Activated B cell treated with CpG ODN at 0.5 μM for 24 hours (primary cell): ENCODE results near the gene SPINT2. TPM values are rescaled to one million over a fixed set of nuclear protein-coding genes. Genes with fewer than 3 reads are reported as not detected.

Experiments
- ATAC-seq: fragments of 200-7000 bp; cut with Tn5 transposase; one replicate; pipeline ENCODE4 v1.10.0; 2021; ENCODE audit warnings: low read depth, mild to moderate bottlenecking, moderate library complexity
- CTCF ChIA-PET: fragments of 350-600 bp; sonication (Branson Sonifier 250); formaldehyde crosslinking; loops from one replicate; lab custom pipeline; 2021; ENCODE audit warnings: antibody characterized with exemption; lab: Charles Lee
- POLR2A ChIA-PET: fragments of 350-600 bp; sonication (Branson Sonifier 250); formaldehyde crosslinking; loops from one replicate; lab custom pipeline; 2021; ENCODE audit warnings: antibody characterized with exemption; lab: Charles Lee
- DNase-seq: peaks from one replicate; pipeline ENCODE4 v3.0.0; 2022
- H3K27ac Mint-ChIP-seq: one replicate; pipeline ENCODE4 v1.8.0; 2020; ENCODE audit warnings: mixed read lengths
- H3K27me3 Mint-ChIP-seq: one replicate; pipeline ENCODE4 v1.8.0; 2021; ENCODE audit warnings: mixed read lengths
- H3K36me3 Mint-ChIP-seq: one replicate; pipeline ENCODE4 v1.8.0; 2021; ENCODE audit warnings: low read depth, mixed read lengths
- H3K4me1 Mint-ChIP-seq: one replicate; pipeline ENCODE4 v1.8.0; 2021; ENCODE audit warnings: mixed read lengths
- H3K4me3 Mint-ChIP-seq: one replicate; pipeline ENCODE4 v1.8.0; 2020; ENCODE audit warnings: mild to moderate bottlenecking, mixed read lengths
- H3K9me3 Mint-ChIP-seq: one replicate; pipeline ENCODE4 v1.8.0; 2020; ENCODE audit warnings: mixed read lengths
- CTCF ChIP-seq: fragments of 200-600 bp; IDR thresholded peaks from one replicate; pipeline ENCODE4 v1.8.0; 2022; ENCODE audit warnings: antibody characterized with exemption, mild to moderate bottlenecking
- intact Hi-C: fragments of 100-400 bp; cut with micrococcal nuclease; formaldehyde crosslinking; loops from one replicate; pipeline ENCODE4 v1.15.1; 2024
- total RNA-seq: library from RNA; stranded (reverse); gene quantifications from 2 replicates; pipeline ENCODE4 v1.2.3, GENCODE V29; 2022

The SPINT2 gene
- total RNA-seq, 1 donor from 2014 or later, result 73.4 TPM

GRCh38 chr19:38265213-38265861 lies 964 bp downstream of the SPINT2 start:
- H3K9me3 Mint-ChIP-seq, result no peaks in the 10 kb centered on the region
- peaks cover 9% of the 10 kb centered on the region for H3K36me3 Mint-ChIP-seq
- ATAC-seq (no peak), DNase-seq (peak; percentile 23)
- peak overlapping the region; percentile 94 for H3K27ac Mint-ChIP-seq
- ChIA-PET CTCF (interaction anchor here (0.8 to 2.3 kb wide), 3 partner anchors 9 to 138 kb away, joined by 3 to 7 read pairs (median 4); partner anchors contain the start of genes FAM98C and PPP1R14A), POLR2A (interaction anchor here (0.6 to 4.6 kb wide), 19 partner anchors 10 to 382 kb away, joined by 3 to 44 read pairs (median 5); partner anchors contain the start of genes ACTN4, CATSPERG, FAM98C and PPP1R14A)
- H3K27me3 Mint-ChIP-seq, result no peaks in the 10 kb centered on the region
- no peak for TF ChIP-seq CTCF
- peaks cover 43% of the 10 kb centered on the region for H3K4me1 Mint-ChIP-seq
- intact Hi-C loops, result loop anchor here (1.0 kb wide), 1 partner anchor 19 kb away; no protein-coding TSS in a partner anchor
- H3K4me3 Mint-ChIP-seq, result peak overlapping the region; percentile 88

- ChIA-PET POLR2A (interaction anchor here (0.6 to 4.6 kb wide), 15 partner anchors 9 to 363 kb away, joined by 3 to 44 read pairs (median 6); partner anchors contain the start of genes CATSPERG, FAM98C, PPP1R14A and PSMD8), CTCF (interaction anchor here (0.8 to 2.3 kb wide), 3 partner anchors 10 to 137 kb away, joined by 3 to 7 read pairs (median 4); partner anchors contain the start of genes FAM98C and PPP1R14A)
- no peaks in the 10 kb centered on the region for H3K27me3 Mint-ChIP-seq
- ATAC-seq, result no peak
- peaks cover 12% of the 10 kb centered on the region for H3K36me3 Mint-ChIP-seq
- TF ChIP-seq CTCF, result no peak
- H3K4me3 Mint-ChIP-seq, result peak overlapping the region; percentile 36
- H3K27ac Mint-ChIP-seq, result peak overlapping the region; percentile 94
- DNase-seq, result no peak
- intact Hi-C loops, result loop anchor here (1.0 kb wide), 1 partner anchor 18 kb away; no protein-coding TSS in a partner anchor
- peaks cover 46% of the 10 kb centered on the region for H3K4me1 Mint-ChIP-seq
- no peaks in the 10 kb centered on the region for H3K9me3 Mint-ChIP-seq
These were observed 1.6 kb downstream of the SPINT2 start for GRCh38 chr19:38265921-38266429.

- intact Hi-C loops, result no loop called here
- H3K27me3 Mint-ChIP-seq, result no peaks in the 10 kb centered on the region
- ATAC-seq (no peak), DNase-seq (no peak)
- CTCF ChIA-PET, result interaction anchor here (2.3 kb wide), 1 partner anchor 11 kb away, joined by 7 read pairs; the partner anchor contains the start of gene PPP1R14A
- H3K4me3 Mint-ChIP-seq, result no peak overlapping the region
- H3K36me3 Mint-ChIP-seq, result peaks cover 12% of the 10 kb centered on the region
- peaks cover 46% of the 10 kb centered on the region for H3K4me1 Mint-ChIP-seq
- H3K9me3 Mint-ChIP-seq, result no peaks in the 10 kb centered on the region
- TF ChIP-seq CTCF, result no peak
- H3K27ac Mint-ChIP-seq, result peak overlapping the region; percentile 53
- POLR2A ChIA-PET, result interaction anchor here (0.6 to 4.6 kb wide), 4 partner anchors 16 to 24 kb away, joined by 3 to 42 read pairs (median 19); no protein-coding TSS in a partner anchor
These were observed 2.7 kb downstream of the SPINT2 start for GRCh38 chr19:38266981-38267597.

GRCh38 chr19:38267761-38268483 lies 3.5 kb downstream of the SPINT2 start:
- Mint-ChIP-seq H3K36me3 (peaks cover 12% of the 10 kb centered on the region), H3K27me3 (no peaks in the 10 kb centered on the region), H3K9me3 (no peaks in the 10 kb centered on the region), H3K27ac (no peak overlapping the region), H3K4me1 (peaks cover 44% of the 10 kb centered on the region), H3K4me3 (no peak overlapping the region)
- no peak for ATAC-seq
- DNase-seq, result no peak
- ChIA-PET CTCF (no interaction called here), POLR2A (interaction anchor here (4.6 kb wide), 1 partner anchor 17 kb away, joined by 42 read pairs; no protein-coding TSS in a partner anchor)
- intact Hi-C loops, result no loop called here
- TF ChIP-seq CTCF, result no peak
